ENCODE data around the gene ZBTB42.

DNA sequence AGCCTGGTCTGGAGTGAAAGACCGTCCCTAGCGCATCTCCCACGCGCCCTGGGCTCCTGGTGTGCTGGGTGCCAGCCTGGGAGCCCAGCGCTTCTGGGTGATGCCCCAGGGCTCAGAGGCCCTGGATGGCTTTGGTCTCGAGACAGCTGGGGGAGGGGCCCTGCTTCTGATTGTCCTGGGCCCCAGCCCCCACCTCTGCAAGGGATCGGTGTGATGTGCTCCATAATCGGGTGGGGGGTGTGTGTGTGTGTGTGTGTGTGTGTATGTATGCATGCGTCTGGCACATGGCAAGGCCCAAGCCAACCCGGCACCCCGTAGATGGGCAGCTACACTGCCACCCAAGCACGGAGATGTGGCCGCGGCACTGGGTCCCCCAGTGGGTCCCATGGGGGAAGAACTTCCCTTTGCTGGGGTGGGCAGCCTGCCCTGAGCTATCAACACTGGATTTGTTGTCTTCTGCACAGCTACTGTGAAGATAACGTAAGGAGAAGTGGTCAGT lies 3.1 kb downstream of the ZBTB42 start:
- TF ChIP-seq, protein P1, sequence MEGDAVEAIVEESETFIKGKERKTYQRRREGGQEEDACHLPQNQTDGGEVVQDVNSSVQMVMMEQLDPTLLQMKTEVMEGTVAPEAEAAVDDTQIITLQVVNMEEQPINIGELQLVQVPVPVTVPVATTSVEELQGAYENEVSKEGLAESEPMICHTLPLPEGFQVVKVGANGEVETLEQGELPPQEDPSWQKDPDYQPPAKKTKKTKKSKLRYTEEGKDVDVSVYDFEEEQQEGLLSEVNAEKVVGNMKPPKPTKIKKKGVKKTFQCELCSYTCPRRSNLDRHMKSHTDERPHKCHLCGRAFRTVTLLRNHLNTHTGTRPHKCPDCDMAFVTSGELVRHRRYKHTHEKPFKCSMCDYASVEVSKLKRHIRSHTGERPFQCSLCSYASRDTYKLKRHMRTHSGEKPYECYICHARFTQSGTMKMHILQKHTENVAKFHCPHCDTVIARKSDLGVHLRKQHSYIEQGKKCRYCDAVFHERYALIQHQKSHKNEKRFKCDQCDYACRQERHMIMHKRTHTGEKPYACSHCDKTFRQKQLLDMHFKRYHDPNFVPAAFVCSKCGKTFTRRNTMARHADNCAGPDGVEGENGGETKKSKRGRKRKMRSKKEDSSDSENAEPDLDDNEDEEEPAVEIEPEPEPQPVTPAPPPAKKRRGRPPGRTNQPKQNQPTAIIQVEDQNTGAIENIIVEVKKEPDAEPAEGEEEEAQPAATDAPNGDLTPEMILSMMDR (IDR thresholded peaks at IDR 0.05; ENCODE audit: insufficient read depth, low read depth, low read length) = no peak
- no peak for TF ChIP-seq EZH2 (IDR thresholded peaks at IDR 0.05; ENCODE audit: insufficient read depth, low read length)

Data from astrocyte (in vitro differentiated cells and primary cell).